ENCODE measurements around the gene TSEN2.
"Not testable (repeated sequence)": the region's sequence is repeated elsewhere in the genome, so short reads cannot be mapped to it uniquely, and the experiment has no call there.

DNA sequence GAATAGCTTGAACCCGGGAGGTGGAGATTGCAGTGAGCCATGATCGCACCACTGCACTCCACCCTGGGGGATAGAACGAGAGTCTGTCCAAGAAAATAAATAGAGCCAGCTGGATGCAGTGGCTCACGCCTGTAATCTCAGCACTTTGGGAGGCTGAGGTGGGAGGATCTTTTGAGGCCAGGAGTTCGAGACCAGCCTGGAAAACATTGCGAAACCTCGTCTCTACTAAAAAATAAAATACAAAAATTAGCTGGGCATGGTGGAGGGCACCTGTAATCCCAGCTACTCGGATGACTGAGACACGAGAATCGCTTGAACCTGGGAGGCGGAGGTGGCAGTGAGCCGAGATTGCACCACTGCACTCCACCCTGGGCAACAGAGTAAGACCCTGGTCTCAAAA lies 59.2 kb downstream of the TSEN2 start:
- TF ChIP-seq, protein P1, sequence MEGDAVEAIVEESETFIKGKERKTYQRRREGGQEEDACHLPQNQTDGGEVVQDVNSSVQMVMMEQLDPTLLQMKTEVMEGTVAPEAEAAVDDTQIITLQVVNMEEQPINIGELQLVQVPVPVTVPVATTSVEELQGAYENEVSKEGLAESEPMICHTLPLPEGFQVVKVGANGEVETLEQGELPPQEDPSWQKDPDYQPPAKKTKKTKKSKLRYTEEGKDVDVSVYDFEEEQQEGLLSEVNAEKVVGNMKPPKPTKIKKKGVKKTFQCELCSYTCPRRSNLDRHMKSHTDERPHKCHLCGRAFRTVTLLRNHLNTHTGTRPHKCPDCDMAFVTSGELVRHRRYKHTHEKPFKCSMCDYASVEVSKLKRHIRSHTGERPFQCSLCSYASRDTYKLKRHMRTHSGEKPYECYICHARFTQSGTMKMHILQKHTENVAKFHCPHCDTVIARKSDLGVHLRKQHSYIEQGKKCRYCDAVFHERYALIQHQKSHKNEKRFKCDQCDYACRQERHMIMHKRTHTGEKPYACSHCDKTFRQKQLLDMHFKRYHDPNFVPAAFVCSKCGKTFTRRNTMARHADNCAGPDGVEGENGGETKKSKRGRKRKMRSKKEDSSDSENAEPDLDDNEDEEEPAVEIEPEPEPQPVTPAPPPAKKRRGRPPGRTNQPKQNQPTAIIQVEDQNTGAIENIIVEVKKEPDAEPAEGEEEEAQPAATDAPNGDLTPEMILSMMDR (conservative IDR thresholded peaks at IDR 0.05 in 1 of 2, IDR thresholded peaks at IDR 0.05 in 1 of 2; ENCODE audit: extremely low read depth in 1 of 2, insufficient read depth in 1 of 2, low read depth in 1 of 2, low read length in 2 of 2) = not testable (repeated sequence)
- not testable (repeated sequence) for TF ChIP-seq EZH2 (IDR thresholded peaks at IDR 0.05; ENCODE audit: borderline replicate concordance, low read length)

All from mammary epithelial cell (primary cell).